GM23248 (cell line): ENCODE results near the gene NTNG2.

ENCODE experiments used
- EZH2 ChIP-seq: fragments of 200-600 bp; sonication (generic); IDR thresholded peaks from 2 replicates; pipeline ENCODE4 v1.6.1; 2018; ENCODE audit warnings: antibody characterized with exemption, mild to moderate bottlenecking; ENCODE audit not compliant: insufficient read depth, poor library complexity, severe bottlenecking
- EZH2phosphoT487 ChIP-seq: fragments of 200-600 bp; sonication (generic); IDR thresholded peaks from 2 replicates; pipeline ENCODE4 v1.6.1; 2018; ENCODE audit warnings: antibody characterized with exemption, moderate library complexity, mild to moderate bottlenecking, low read depth; ENCODE audit not compliant: insufficient read depth

- TF ChIP-seq EZH2 (no peak), EZH2phosphoT487 (no peak)
These were observed 52.3 kb downstream of the NTNG2 start for GRCh38 chr9:132214027-132214622.
